ENCODE data around the gene KSR2.
"Not testable (repeated sequence)": the region's sequence is repeated elsewhere in the genome, so short reads cannot be mapped to it uniquely, and the experiment has no call there.

KSR2 gene

DNA sequence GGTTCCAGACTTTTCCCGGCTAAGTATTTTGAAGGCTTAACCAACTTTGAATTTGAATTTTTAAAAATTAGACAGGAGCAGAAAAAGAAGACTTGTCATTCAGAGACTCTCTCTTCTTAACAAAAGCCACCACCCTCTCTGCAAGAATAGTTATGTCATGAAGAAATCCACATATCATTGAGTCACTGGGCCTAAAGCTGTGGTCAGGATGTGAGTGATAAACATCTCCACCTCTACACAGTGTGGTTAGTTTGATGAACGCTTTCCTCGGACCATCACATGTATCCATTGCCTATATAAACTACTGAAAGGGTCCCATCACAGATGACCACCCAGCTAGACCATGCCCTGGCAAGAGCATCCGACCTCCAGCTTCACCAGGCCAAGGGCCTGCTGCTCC, 226.1 kb downstream of the KSR2 start:
- no peak for FAIRE-seq

- FAIRE-seq = no peak
Measured at GRCh38 chr12:117738233-117738632, 230.6 kb downstream of the KSR2 start.

GRCh38 chr12:117733549-117733805, 235.3 kb downstream of the KSR2 start:
- FAIRE-seq = no peak

DNA sequence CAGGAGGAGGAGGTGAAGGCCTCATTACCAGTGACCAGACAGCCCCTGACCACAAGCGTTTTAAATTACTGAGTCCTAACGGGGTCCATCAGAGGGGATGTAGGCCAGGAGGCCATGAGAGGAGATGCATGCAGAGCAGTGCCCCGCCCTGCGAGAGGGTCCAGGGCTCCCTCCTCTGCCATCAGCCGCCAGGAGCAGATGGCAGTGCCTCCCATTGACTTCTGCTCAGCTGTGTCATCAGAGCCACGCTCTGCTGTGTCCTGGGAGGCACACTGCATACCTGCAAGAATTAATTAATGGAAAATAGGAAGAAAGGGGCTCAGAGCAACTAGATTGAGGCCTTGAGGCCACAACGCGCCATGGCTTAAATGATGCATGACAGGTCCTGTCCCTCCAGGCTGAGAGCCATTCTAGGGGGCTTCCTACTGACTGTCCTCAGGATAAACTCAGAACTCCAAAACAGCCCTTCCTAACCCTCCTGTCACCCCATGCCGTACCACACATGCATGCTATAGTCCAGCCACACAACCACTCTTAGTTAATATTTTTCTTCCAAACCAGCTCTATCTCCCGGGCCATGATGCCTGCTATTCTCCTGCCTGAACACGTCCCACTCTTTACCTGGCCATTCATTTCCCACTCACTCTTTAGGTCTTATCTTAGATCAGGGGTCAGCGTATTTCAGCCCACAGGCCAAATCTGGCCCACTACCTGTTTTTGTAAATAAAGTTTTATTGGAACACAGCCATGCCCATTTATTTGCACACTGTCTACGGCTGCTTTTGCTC, 235.8 kb downstream of the KSR2 start:
- no peak for FAIRE-seq

DNA sequence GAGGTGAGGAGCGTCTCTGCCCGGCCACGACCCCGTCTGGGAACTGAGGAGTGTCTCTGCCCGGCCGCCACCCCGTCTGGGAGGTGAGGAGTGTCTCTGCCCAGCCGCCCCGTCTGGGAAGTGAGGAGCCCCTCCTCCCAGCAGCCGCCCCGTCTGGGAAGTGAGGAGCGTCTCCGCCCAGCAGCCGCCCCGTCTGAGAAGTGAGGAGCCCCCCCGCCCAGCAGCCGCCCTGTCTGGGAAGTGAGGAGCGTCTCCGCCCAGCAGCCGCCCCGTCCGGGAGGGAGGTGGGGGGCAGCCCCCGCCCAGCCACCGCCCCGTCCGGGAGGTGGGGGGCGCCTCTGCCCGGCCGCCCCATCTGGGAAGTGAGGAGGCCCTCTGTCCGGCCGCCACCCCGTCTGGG, 237.7 kb downstream of the KSR2 start:
- FAIRE-seq = not testable (repeated sequence)

DNA sequence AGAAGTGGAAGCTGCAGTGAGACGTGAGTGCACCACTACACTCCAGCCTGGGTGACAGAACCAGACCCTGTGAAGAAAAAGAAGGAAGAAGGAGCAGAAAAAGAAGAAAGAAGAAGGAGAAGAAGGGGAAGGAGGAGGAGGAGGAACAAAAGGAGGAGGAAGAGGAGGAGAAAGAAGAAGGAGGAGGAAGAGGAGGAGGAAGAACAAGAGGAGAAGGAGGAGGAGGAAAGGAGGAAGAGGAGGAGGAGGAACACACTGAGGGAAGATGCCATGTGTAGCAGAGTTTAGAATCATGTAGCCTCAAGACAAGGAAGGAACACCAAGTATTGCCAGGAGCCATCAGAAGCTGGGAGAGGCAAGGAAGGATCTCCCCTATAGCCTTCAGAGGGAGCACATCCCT, 241.5 kb downstream of the KSR2 start:
- FAIRE-seq = no peak

DNA sequence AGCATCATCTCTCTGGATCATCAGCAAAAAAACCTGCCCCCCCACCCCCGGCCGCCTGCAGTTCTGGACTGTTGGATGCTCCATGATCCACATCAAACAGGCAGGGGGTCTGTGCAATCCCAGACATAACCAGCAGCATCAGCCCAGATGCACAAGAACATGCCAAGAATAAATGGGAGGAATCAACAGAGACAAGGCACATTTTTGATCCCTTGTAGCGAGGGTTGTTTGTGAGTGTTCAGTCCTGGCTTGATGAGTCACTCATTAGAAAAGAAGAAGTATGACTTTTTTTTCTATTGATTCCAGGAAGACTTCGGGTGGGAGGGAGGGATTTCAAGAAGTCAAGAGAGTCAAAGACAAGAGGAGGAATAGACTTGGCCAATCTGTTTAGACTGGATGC, 244.2 kb downstream of the KSR2 start:
- FAIRE-seq = no peak

DNA sequence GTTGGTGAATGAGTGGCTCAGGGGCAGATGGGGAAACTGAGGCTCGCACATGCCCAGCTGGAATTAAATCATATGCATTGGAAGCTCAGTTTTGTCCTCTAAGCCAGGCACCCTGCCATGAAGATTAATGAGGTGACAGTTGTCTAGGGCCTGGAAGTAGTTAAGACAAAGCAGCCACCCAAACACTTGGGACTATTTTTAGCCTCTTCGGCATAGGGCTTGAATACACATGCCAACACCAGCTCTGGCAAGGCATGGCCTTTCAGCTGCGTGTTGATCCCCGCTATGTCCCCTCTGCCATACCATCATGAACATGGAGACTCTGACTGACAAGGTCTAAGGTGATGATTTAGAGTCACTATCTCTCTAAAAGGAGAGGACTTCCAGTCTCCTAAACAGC, 250.2 kb downstream of the KSR2 start:
- FAIRE-seq = no peak

GRCh38 chr12:117718141-117718540, 250.6 kb downstream of the KSR2 start:
- FAIRE-seq = no peak

GRCh38 chr12:117714203-117714602, 254.6 kb downstream of the KSR2 start:
- no peak for FAIRE-seq

DNA sequence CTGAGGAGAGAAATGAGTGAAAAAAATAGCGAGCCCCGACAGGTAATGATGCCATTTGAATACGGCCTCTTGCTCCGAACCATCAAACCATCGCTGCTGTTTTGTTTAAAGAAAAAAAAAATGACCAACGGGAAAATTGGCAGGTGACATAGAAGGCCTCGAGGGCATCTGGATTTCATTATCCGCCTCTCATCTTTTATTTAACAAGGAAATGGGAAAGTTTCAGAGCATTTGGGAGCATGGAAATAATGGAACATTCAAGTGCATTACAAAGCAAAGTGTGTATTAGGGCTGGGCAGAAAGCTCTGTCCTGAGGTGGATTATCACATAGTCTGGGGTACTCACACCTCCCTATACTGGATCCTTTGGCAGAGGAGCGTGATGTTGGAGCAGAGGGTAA, 258.7 kb downstream of the KSR2 start:
- FAIRE-seq = no peak

DNA sequence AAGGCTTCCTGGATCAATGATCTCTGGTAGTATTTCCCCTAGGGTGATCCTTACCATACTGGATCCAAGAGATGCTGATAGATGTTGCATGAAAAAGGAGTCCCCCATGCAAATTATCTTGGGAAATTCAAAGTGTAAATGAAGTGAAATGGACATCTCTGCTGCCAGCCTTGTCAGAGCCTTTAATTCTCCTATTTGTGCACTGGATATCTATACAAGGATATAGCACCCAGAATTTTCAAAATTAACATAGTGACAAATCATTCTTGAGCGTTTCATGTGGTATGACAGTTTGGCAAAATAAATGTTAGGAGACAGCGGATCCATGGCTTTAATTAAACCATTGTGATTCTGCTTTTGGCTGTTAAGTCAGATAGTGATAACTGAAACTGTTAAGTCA, 260.9 kb downstream of the KSR2 start:
- no peak for FAIRE-seq

DNA sequence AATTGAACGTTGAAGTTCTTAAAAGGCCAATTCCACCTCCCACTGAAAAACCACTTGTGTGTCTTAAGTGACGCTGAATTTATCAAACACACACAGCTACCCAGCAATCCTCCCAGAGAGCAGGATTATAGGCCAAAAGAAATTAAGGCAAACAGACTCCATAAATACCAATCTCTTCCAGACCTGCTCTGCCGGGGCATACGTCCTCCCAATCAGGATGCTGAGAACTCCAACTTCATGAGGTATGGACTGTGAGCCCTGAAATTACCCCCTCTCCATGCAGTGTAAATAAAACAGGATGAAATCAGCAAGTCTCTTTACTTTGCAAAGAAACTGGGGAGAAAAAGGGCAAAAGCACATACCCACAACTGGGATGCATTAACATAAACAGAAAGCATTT, 265.2 kb downstream of the KSR2 start:
- FAIRE-seq = no peak

DNA sequence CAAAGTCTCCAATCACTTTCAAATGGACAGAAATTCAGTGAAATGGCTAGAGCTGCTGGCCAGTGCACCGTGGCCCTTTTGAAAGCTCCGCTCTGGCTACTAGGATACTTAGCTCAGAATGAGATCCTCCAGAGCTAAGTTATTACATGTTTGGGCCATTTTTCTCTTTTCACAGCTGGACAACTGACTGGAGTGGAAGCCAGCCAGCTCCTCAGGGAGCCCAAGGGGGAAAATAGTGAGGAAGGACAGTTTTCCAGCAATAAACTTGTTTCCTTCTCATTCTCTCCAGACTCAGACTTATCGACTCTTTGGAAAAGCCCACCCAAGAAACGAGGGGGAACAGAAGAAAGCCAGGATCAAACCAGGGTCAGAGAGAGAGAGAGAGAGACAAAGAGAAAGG, 266.0 kb downstream of the KSR2 start:
- no peak for FAIRE-seq

- no peak for FAIRE-seq
Measured at GRCh38 chr12:117699575-117699974, 269.2 kb downstream of the KSR2 start.

- FAIRE-seq = no peak
Measured at GRCh38 chr12:117699118-117699517, 269.7 kb downstream of the KSR2 start.

DNA sequence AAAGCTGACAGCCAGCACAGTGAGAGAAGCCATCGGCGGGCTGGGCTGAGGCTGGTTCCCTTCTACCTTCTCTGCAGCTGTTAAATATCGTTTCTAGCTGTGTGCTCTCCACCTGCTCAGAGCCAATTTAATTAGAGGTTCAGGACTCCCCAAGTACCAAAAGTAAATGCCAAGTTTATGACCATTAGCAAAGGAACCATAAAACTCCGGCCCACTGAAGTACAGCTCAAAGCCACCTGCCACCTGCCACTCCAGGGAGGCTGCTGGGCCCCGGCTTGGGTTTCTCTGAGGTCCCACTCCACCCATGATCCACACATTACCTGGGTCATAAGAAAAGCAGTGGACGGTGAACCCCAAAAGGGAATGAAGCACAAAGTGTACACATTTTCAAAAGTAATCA, 272.8 kb downstream of the KSR2 start:
- no peak for FAIRE-seq

DNA sequence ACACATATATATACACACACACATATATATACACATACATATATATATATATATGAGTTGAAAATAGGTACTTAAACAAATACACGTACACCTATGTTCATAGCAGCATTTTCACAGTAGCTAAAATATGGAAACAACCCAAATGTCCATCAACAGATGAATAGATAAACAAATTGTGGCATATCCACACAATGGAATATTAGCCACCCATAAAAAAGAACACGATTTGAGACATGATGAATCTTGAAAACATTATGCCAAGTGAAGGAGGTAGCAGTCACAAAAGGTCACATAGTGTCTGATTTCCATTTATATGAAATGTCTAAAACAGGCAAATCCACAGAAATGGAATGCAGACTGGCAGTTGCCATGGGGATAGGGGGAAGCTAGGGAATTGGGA, 276.3 kb downstream of the KSR2 start:
- no peak for FAIRE-seq

DNA sequence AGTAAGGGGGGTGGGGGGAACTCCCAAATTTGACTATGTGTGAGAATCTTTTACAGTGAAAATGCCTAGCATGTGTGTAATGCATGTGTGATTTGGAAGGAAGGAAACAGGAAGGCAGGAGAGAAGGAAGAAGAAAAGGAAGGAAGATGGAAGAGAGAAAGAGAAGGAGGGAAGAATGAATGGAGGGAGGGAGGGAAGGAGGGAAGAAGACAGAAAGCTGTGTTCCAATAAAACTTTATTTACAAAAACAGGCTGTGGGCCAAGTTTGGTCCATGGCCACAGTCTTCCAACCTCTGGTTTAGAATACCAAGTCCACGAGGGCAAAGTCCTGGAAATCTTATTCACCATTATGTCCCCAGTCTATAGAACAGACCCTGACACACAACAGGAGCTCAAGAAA, 278.9 kb downstream of the KSR2 start:
- no peak for FAIRE-seq

GRCh38 chr12:117688446-117688845, 280.3 kb downstream of the KSR2 start:
- FAIRE-seq = no peak

GRCh38 chr12:117686911-117687377, 281.8 kb downstream of the KSR2 start:
- FAIRE-seq = no peak

GRCh38 chr12:117686210-117686609, 282.6 kb downstream of the KSR2 start:
- FAIRE-seq = no peak

DNA sequence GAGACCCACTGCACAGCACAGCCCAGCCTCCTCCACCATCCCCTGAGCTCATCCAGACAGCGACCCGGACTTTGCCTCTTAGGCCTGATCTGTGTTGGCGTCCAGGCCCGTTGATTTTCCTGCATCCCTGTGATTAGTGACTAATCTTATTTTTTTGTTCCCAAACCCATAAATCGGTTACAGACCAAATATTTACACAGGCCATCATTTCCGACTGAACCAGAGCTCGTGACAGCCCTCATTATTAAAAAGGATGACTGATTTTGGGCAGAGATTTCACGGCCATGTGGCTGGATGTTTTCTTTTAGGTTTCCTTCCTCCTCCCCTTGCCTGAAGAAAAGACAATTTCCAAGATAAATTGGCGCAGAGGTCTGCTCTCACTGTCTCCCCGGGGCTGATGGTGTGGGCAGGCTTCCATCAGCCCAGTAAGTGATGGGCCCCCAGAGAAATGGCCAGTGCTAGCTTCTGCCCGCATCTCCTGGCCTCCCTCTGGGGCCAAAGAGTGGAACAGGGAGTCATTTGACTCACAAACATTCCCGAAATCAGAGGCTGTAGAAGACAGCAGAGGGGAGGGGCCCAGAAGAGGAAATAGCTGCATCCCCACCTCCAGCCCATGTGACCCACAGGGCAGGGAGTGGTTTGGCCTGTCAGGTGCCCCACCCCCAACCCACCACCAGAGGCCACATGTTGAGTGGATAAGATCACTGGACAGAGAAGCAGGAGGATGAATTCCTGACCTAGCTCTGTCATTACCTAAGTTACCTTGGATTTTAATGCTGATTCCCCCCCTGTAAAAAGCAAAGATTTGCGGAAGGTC, 283.5 kb downstream of the KSR2 start:
- FAIRE-seq = no peak

GRCh38 chr12:117684471-117684870, 284.3 kb downstream of the KSR2 start:
- FAIRE-seq = no peak

- FAIRE-seq = no peak
Measured at GRCh38 chr12:117680312-117680711, 288.5 kb downstream of the KSR2 start.

All from A204.1 (cell line).